A673 (cell line): ENCODE measurements around the gene NIN. TPM values are rescaled to one million over a fixed set of nuclear protein-coding genes. Genes with fewer than 3 reads are reported as not detected.

Experiments used
- BruUV-seq: library from RNA; stranded (reverse); fragments of 400-500 nt; replicated peaks from 2 replicates; lab custom pipeline; 2021; lab: Mats Ljungman, UMichigan
- CTCF ChIA-PET: fragments of 300-600 bp; sonication (Branson Sonifier 250); formaldehyde crosslinking; loops from one replicate; lab custom pipeline; 2022; ENCODE audit warnings: antibody characterized with exemption; lab: Charles Lee
- POLR2A ChIA-PET: fragments of 300-600 bp; sonication (Branson Sonifier 250); formaldehyde crosslinking; loops from one replicate; lab custom pipeline; 2022; ENCODE audit warnings: antibody characterized with exemption; ENCODE audit not compliant: low non-redundant PET; lab: Charles Lee
- DNase-seq: peaks from one replicate; pipeline ENCODE4 v3.0.0-alpha.2; 2015; ENCODE audit warnings: low spot score
- H3K27ac ChIP-seq: fragments of 200-600 bp; sonication (generic); 2 replicates; pipeline ENCODE4 v1.5.1; 2016; ENCODE audit warnings: mixed run types, low read depth, mild to moderate bottlenecking, mixed read lengths, antibody characterized with exemption, low read length; ENCODE audit not compliant: poor library complexity, severe bottlenecking
- H3K27me3 ChIP-seq: fragments of 200-600 bp; sonication (generic); replicated peaks from 2 replicates; pipeline ENCODE4 v1.6.1; 2017; ENCODE audit warnings: mixed run types, low read depth, mild to moderate bottlenecking, mixed read lengths, antibody characterized with exemption, low read length; ENCODE audit not compliant: insufficient read depth, poor library complexity
- H3K36me3 ChIP-seq: fragments of 200-600 bp; sonication (generic); 2 replicates; pipeline ENCODE4 v1.6.1; 2016; ENCODE audit warnings: mixed run types, mild to moderate bottlenecking, mixed read lengths, antibody characterized with exemption, low read length; ENCODE audit not compliant: insufficient read depth, poor library complexity, severe bottlenecking
- H3K4me1 ChIP-seq: fragments of 200-600 bp; sonication (generic); 2 replicates; pipeline ENCODE4 v1.6.1; 2017; ENCODE audit warnings: mixed run types, mild to moderate bottlenecking, mixed read lengths, antibody characterized with exemption, low read length; ENCODE audit not compliant: insufficient read depth, poor library complexity, severe bottlenecking
- H3K4me3 ChIP-seq: fragments of 200-600 bp; sonication (generic); 2 replicates; pipeline ENCODE4 v1.5.1; 2016; ENCODE audit warnings: low read depth, mixed run types, mild to moderate bottlenecking, mixed read lengths, low read length; ENCODE audit not compliant: poor library complexity, severe bottlenecking
- H3K9me3 ChIP-seq: fragments of 200-600 bp; sonication (generic); 2 replicates; pipeline ENCODE4 v1.6.1; 2016; ENCODE audit warnings: mixed run types, low read depth, mild to moderate bottlenecking, mixed read lengths, antibody characterized with exemption, low read length; ENCODE audit not compliant: poor library complexity, severe bottlenecking
- CTCF ChIP-seq: fragments of 300-800, 200-600 bp; sonication (generic); conservative IDR thresholded peaks from 2 replicates; pipeline ENCODE4 v1.5.1; 2017; ENCODE audit warnings: low read depth, mild to moderate bottlenecking, antibody characterized with exemption, low read length, moderate library complexity, mixed read lengths
- EZH2 ChIP-seq: fragments of 200-600 bp; sonication (generic); IDR thresholded peaks from 2 replicates; pipeline ENCODE4 v1.6.1; 2017; ENCODE audit warnings: borderline replicate concordance, low read depth, mild to moderate bottlenecking, mixed read lengths, antibody characterized with exemption, low read length; ENCODE audit not compliant: poor library complexity, severe bottlenecking
- intact Hi-C: fragments of 100-400 bp; cut with micrococcal nuclease; formaldehyde crosslinking; loops from one replicate; pipeline ENCODE4 v1.10.0; 2022; ENCODE audit not compliant: unreplicated experiment
- total RNA-seq: library from RNA; stranded (reverse); gene quantifications from 2 replicates; pipeline ENCODE4 v1.2.3, GENCODE V29; 2021

NIN gene
- total RNA-seq, 1 experiment from 2014 or later: 63.5 TPM

GRCh38 chr14:50728836-50729235, 102.1 kb downstream of the NIN start:
- ChIA-PET POLR2A (no interaction called here), CTCF (no interaction called here)
- intact Hi-C loops: no loop called here

GRCh38 chr14:50726372-50727107, 104.4 kb downstream of the NIN start:
- H3K9me3 ChIP-seq: no peaks in the 10 kb centered on the region
- H3K4me3 ChIP-seq: no peak overlapping the region
- no TSS peak for BruUV-seq
- H3K27ac ChIP-seq: no peak overlapping the region
- no peaks in the 10 kb centered on the region for H3K27me3 ChIP-seq
- intact Hi-C loops: no loop called here
- TF ChIP-seq CTCF: no peak
- TF ChIP-seq EZH2: no peak
- POLR2A ChIA-PET: no interaction called here
- CTCF ChIA-PET: no interaction called here
- DNase-seq: no peak
- no peaks in the 10 kb centered on the region for H3K4me1 ChIP-seq
- peaks cover 55% of the 10 kb centered on the region for H3K36me3 ChIP-seq

More at GRCh38 chr14:50728836-50729235, 102.1 kb downstream of the NIN start:
- BruUV-seq: no TSS peak
- no peaks in the 10 kb centered on the region for H3K27me3 ChIP-seq
- H3K27ac ChIP-seq: no peak overlapping the region
- no peaks in the 10 kb centered on the region for H3K9me3 ChIP-seq
- no peak for DNase-seq
- H3K4me3 ChIP-seq: no peak overlapping the region
- no peaks in the 10 kb centered on the region for H3K4me1 ChIP-seq
- no peak for TF ChIP-seq CTCF
- no peak for TF ChIP-seq EZH2
- H3K36me3 ChIP-seq: peaks cover 48% of the 10 kb centered on the region

GRCh38 chr14:50725761-50726160, 105.2 kb downstream of the NIN start:
- H3K27me3 ChIP-seq: no peaks in the 10 kb centered on the region
- BruUV-seq: no TSS peak
- intact Hi-C loops: no loop called here
- peaks cover 55% of the 10 kb centered on the region for H3K36me3 ChIP-seq
- TF ChIP-seq CTCF (no peak), EZH2 (no peak)
- ChIA-PET POLR2A (no interaction called here), CTCF (no interaction called here)
- DNase-seq: no peak
- H3K27ac ChIP-seq: no peak overlapping the region
- H3K9me3 ChIP-seq: no peaks in the 10 kb centered on the region
- no peaks in the 10 kb centered on the region for H3K4me1 ChIP-seq
- no peak overlapping the region for H3K4me3 ChIP-seq
